CD1c-positive myeloid dendritic cell (primary cell): ENCODE results near the gene CLEC4C.

Experiments
- DNase-seq: peaks from one replicate; pipeline ENCODE4 v3.0.0-alpha.2; 2016; ENCODE audit errors: extremely low spot score

CLEC4C gene

DNA sequence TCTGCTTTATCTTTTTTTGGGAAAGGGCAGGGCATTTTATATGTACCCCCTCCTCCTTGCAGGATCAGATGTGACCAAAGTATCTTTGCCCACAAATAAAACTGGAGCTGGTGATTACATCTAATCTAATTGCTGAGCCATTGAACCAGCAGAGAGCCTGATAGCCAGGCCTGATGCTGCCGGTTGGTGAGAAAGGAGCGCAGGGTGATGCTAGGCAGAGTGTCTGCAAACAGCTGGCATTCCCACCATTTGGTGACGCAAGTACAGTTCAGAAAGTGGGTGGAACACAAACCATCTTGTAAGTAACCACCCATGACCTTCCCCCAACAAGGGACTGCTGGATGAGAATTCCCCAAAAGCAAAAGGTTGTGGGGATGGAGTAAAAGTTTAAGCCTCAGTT, 23.2 kb downstream of the CLEC4C start:
- DNase-seq, result no peak

GRCh38 chr12:7719946-7720730, 27.0 kb downstream of the CLEC4C start:
- no peak for DNase-seq

GRCh38 chr12:7716381-7716780, 30.8 kb downstream of the CLEC4C start:
- peak; percentile 20 for DNase-seq

DNA sequence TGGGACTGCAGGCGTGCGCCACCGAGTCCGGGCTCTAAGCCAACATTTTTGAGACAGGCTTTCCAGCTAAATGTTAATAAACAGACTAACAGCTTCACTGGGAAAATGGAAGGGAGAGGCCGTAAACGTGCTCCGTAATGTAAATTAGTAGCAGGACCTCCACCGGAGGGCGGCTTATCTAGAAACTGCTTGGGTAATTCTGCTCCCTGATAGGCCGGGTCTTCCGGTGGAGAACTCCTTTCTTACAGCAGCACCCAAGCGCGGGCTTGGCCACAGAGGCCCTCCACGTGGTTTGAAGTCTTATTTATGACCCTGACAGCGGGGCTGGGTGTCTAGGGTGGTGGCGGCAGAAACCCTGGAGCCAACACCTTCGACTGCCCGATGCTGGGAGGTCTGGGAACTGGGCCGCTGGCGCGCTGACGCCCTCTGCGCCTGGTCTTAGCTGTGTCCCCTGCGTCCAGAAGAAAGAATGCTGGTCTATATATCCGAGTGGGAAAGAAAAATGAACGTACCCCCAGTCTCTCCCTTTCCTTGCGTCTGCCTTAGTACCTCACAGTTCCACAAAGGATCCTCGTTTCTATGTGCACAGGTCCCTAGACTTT, 34.2 kb downstream of the CLEC4C start:
- DNase-seq, result no peak

DNA sequence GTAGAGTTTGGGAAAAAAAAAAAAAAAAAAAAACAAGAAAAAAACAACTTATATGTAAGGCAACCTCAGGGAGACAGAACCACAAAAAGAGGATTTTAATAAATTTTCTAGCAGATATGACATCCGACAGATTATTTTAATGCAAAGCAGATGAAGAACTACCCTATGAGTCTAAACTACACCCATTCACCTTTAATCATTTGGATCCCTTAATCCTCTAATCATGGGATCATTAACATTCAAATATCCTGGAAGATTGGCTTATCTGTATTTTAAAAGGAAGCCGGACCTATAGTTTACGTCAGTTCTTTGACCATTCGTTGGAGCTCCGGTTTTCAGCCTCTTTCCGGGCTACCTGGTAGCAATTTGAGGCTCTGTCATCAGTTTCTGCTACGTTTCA, 36.0 kb downstream of the CLEC4C start, which contains the start of gene DPPA3:
DPPA3 (plus strand) TSS at position 301 of the 400 bp plus-strand sequence. CDS start 138 bp downstream, outside the sequence.
- DNase-seq, result no peak

DNA sequence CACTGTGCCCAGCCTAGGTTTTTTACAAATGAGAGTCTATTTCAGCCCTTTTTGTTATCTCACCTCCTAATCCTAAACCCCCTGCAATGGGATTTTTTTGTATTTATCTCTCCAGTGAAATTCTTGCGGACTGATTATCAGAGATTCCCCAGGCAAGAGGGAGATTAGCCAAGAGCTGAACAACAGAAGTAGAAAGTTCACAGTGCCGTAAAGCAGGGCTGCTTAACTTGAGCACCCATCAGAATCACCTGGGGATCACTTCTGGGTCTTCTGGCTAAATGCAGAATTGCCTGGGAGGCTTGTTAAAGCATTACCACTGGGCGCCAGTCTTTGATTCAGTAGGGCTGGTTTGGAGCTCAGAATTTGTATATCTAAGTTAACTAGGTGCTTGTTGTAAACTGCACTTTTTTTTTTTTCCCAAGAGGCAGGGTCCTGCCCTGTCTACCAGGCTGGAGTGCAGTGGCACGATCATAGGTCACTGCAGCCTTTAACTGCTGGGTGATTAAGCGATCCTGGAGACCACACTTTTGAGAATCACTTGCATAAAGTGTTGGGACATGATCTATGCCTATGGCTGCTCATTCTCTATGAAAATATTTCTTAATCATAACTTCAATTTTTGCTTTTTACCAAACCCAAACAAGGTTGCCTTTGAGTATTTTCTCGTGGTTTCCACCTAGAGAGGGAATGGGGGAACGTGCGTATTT, 37.1 kb downstream of the CLEC4C start:
- no peak for DNase-seq

DNA sequence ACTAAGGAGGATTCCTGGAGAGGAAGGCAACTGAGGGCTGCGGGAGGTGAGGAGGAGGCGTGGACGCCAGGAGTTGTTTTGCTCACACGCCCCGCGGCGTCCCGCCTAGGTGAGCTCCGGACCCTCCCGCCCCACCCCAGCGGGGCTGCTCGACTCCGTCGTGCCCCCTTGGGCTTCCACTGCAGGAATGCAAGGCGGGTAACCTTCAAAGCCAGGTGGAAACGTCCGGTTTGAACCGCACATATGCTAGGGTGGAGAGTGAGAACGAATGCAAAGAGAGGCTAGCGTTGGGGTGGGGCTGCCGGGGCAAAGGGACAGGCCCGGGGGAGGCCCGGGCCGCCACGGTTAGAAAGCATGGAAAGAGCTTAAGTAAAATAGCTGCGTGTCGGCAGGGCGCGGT, 41.3 kb downstream of the CLEC4C start:
- DNase-seq, result no peak

GRCh38 chr12:7695566-7696197, 51.5 kb downstream of the CLEC4C start, which contains the start of gene GDF3:
TSS of gene GDF3 (minus strand) at chr12:7695775. CDS start at chr12:7695728, 47 bp downstream.
- peak; percentile 30 for DNase-seq

- DNase-seq, result no peak
These were observed 52.0 kb downstream of the CLEC4C start for GRCh38 chr12:7695237-7695560.

GRCh38 chr12:7694556-7695236, 52.5 kb downstream of the CLEC4C start:
- no peak for DNase-seq

DNA sequence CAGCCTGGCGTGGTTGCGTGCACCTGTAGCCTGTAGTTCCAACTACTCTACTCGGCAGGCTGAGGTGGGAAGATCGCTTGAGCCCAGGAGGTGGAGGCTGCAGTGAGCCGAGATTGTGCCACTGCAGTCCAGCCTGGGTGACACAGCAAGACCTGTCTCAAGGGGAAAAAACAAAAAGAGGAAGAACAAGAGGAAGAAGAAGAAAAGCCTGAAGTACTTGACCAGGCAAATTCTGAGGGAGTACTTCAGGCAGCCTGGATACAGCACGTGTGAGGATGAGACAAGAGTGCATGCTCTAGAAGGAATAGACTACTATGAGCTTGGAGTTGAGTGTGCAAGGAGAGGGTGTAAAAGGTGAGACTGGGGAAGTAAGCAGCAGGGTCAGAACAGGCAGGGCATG, 53.4 kb downstream of the CLEC4C start:
- DNase-seq, result peak; percentile 34

DNA sequence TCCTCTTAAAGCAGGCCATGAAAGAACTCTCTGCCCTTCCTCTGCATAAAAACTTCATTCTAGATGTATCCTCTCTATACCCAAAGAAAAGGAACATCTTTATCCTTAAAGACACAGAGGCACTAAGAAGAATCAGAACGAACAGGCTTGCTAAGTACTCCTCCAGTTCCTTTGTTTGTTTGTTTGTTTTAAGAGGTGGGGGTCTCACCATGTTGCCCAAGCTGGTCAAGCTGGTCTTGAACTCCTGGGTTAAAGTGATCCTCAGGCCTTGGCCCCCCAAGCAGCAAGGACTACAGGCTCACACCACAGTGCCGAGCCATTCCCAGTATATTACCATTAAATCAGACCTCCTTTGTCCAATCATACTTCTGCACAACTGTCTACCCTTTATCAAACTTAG, 65.6 kb downstream of the CLEC4C start:
- no peak for DNase-seq
